ENCODE data around the gene ARCN1. TPM values are rescaled to one million over a fixed set of nuclear protein-coding genes. Genes with fewer than 3 reads are reported as not detected.

ARCN1 gene
- total RNA-seq, 1 donor from 2014 or later = 240 TPM

GRCh38 chr11:118628031-118628430 lies 55.8 kb downstream of the ARCN1 start:
- peaks cover 45% of the 10 kb centered on the region for H3K36me3 Mint-ChIP-seq (ENCODE audit: low read depth)
- no peaks in the 10 kb centered on the region for H3K27me3 Mint-ChIP-seq (ENCODE audit: low read depth)
- no peak overlapping the region for H3K4me3 Mint-ChIP-seq (ENCODE audit: unreplicated experiment)
- H3K27ac Mint-ChIP-seq (ENCODE audit: unreplicated experiment) = no peak overlapping the region
- DNase-seq (ENCODE audit: low spot score) = no peak
- H3K4me1 Mint-ChIP-seq (ENCODE audit: low read depth) = peaks cover 41% of the 10 kb centered on the region
- H3K9me3 Mint-ChIP-seq (ENCODE audit: low read depth) = no peaks in the 10 kb centered on the region
- TF ChIP-seq CTCF (IDR thresholded peaks at IDR 0.05) = no peak

- Mint-ChIP-seq H3K9me3 (ENCODE audit: low read depth) (no peaks in the 10 kb centered on the region), H3K27ac (ENCODE audit: unreplicated experiment) (no peak overlapping the region), H3K27me3 (ENCODE audit: low read depth) (no peaks in the 10 kb centered on the region), H3K4me3 (ENCODE audit: unreplicated experiment) (no peak overlapping the region), H3K36me3 (ENCODE audit: low read depth) (peaks cover 47% of the 10 kb centered on the region), H3K4me1 (ENCODE audit: low read depth) (peaks cover 37% of the 10 kb centered on the region)
- no peak for DNase-seq (ENCODE audit: low spot score)
- TF ChIP-seq CTCF (IDR thresholded peaks at IDR 0.05) = no peak
Observed at GRCh38 chr11:118628432-118628831, 56.2 kb downstream of the ARCN1 start.

- H3K36me3 Mint-ChIP-seq (ENCODE audit: low read depth) = peaks cover 45% of the 10 kb centered on the region
- peak overlapping the region; percentile 51 for H3K27ac Mint-ChIP-seq (ENCODE audit: unreplicated experiment)
- no peaks in the 10 kb centered on the region for H3K27me3 Mint-ChIP-seq (ENCODE audit: low read depth)
- TF ChIP-seq CTCF (IDR thresholded peaks at IDR 0.05) = no peak
- DNase-seq (ENCODE audit: low spot score) = no peak
- H3K4me3 Mint-ChIP-seq (ENCODE audit: unreplicated experiment) = no peak overlapping the region
- no peaks in the 10 kb centered on the region for H3K9me3 Mint-ChIP-seq (ENCODE audit: low read depth)
- H3K4me1 Mint-ChIP-seq (ENCODE audit: low read depth) = peaks cover 34% of the 10 kb centered on the region
Observed at GRCh38 chr11:118628861-118629549, 56.8 kb downstream of the ARCN1 start.

GRCh38 chr11:118629761-118630661 lies 57.8 kb downstream of the ARCN1 start:
- H3K36me3 Mint-ChIP-seq (ENCODE audit: low read depth) = peaks cover 43% of the 10 kb centered on the region
- H3K27ac Mint-ChIP-seq (ENCODE audit: unreplicated experiment) = peak overlapping the region; percentile 51
- H3K4me3 Mint-ChIP-seq (ENCODE audit: unreplicated experiment) = no peak overlapping the region
- no peaks in the 10 kb centered on the region for H3K9me3 Mint-ChIP-seq (ENCODE audit: low read depth)
- H3K4me1 Mint-ChIP-seq (ENCODE audit: low read depth) = peaks cover 34% of the 10 kb centered on the region
- no peak for DNase-seq (ENCODE audit: low spot score)
- no peak for TF ChIP-seq CTCF (IDR thresholded peaks at IDR 0.05)
- H3K27me3 Mint-ChIP-seq (ENCODE audit: low read depth) = no peaks in the 10 kb centered on the region

GRCh38 chr11:118631142-118631909 lies 59.1 kb downstream of the ARCN1 start:
- DNase-seq (ENCODE audit: low spot score) = no peak
- peaks cover 35% of the 10 kb centered on the region for H3K4me1 Mint-ChIP-seq (ENCODE audit: low read depth)
- no peaks in the 10 kb centered on the region for H3K27me3 Mint-ChIP-seq (ENCODE audit: low read depth)
- no peak for TF ChIP-seq CTCF (IDR thresholded peaks at IDR 0.05)
- H3K4me3 Mint-ChIP-seq (ENCODE audit: unreplicated experiment) = no peak overlapping the region
- no peak overlapping the region for H3K27ac Mint-ChIP-seq (ENCODE audit: unreplicated experiment)
- peaks cover 52% of the 10 kb centered on the region for H3K36me3 Mint-ChIP-seq (ENCODE audit: low read depth)
- H3K9me3 Mint-ChIP-seq (ENCODE audit: low read depth) = no peaks in the 10 kb centered on the region
